ENCODE results near the gene CASP2. TPM values are rescaled to one million over a fixed set of nuclear protein-coding genes. Genes with fewer than 3 reads are reported as not detected.

The CASP2 gene
- total RNA-seq, 1 experiment from 2014 or later: 62.0 TPM

- no peaks in the 10 kb centered on the region for H3K9me3 ChIP-seq
- Mint-ChIP-seq H3K27ac (ENCODE audit: unreplicated experiment) (peak overlapping the region; percentile 85), H3K4me1 (ENCODE audit: low read depth, unreplicated experiment) (peaks cover 41% of the 10 kb centered on the region), H3K36me3 (ENCODE audit: insufficient read depth, unreplicated experiment) (peaks cover 28% of the 10 kb centered on the region), H3K27me3 (ENCODE audit: insufficient read depth, unreplicated experiment) (no peaks in the 10 kb centered on the region), H3K9me3 (ENCODE audit: unreplicated experiment) (no peaks in the 10 kb centered on the region), H3K4me3 (ENCODE audit: unreplicated experiment) (peak overlapping the region; percentile 86)
- no peaks in the 10 kb centered on the region for H3K27me3 ChIP-seq (replicated peaks; ENCODE audit: control insufficient read depth, insufficient read depth, low read length)
- peak overlapping the region; percentile 42 for H3K4me3 ChIP-seq (ENCODE audit: low read depth, low read length)
- ChIA-PET POLR2A (interaction anchor here (0.9 kb wide), 1 partner anchor 84 kb away, joined by 4 read pairs; no protein-coding TSS in a partner anchor), CTCF (interaction anchor here (1.2 kb wide), 1 partner anchor 46 kb away, joined by 3 read pairs; no protein-coding TSS in a partner anchor)
- no peaks in the 10 kb centered on the region for H3K36me3 ChIP-seq (ENCODE audit: control insufficient read depth, insufficient read depth, low read length)
- no TSS peak for BruUV-seq (replicated peaks)
- no peak for DNase-seq
- no peak for TF ChIP-seq CTCF (IDR thresholded peaks at IDR 0.05; ENCODE audit: insufficient read depth in 1 of 2, low read depth in 1 of 2, low read length in 1 of 2, severe bottlenecking in 1 of 2, unreplicated experiment in 1 of 2)
- intact Hi-C loops (cut with micrococcal nuclease; ENCODE audit: unreplicated experiment): no loop called here
- H3K4me1 ChIP-seq: peaks cover 37% of the 10 kb centered on the region
These were observed 2.2 kb upstream of the CASP2 start for GRCh38 chr7:143285806-143286521.

GRCh38 chr7:143286522-143286890 lies 1.6 kb upstream of the CASP2 start:
- intact Hi-C loops (cut with micrococcal nuclease; ENCODE audit: unreplicated experiment): no loop called here
- no TSS peak for BruUV-seq (replicated peaks)
- no peaks in the 10 kb centered on the region for H3K36me3 ChIP-seq (ENCODE audit: control insufficient read depth, insufficient read depth, low read length)
- Mint-ChIP-seq H3K27ac (ENCODE audit: unreplicated experiment) (no peak overlapping the region), H3K4me3 (ENCODE audit: unreplicated experiment) (peak overlapping the region; percentile 18), H3K36me3 (ENCODE audit: insufficient read depth, unreplicated experiment) (peaks cover 32% of the 10 kb centered on the region), H3K4me1 (ENCODE audit: low read depth, unreplicated experiment) (peaks cover 47% of the 10 kb centered on the region), H3K27me3 (ENCODE audit: insufficient read depth, unreplicated experiment) (no peaks in the 10 kb centered on the region), H3K9me3 (ENCODE audit: unreplicated experiment) (no peaks in the 10 kb centered on the region)
- ChIA-PET CTCF (interaction anchor here (1.2 to 2.1 kb wide), 2 partner anchors 23 to 46 kb away, joined by 3 to 8 read pairs; partner anchors contain the start of gene GSTK1), POLR2A (no interaction called here)
- peaks cover 37% of the 10 kb centered on the region for H3K4me1 ChIP-seq
- H3K4me3 ChIP-seq (ENCODE audit: low read depth, low read length): no peak overlapping the region; the same call in 1 of the 2 replicates
- H3K27me3 ChIP-seq (replicated peaks; ENCODE audit: control insufficient read depth, insufficient read depth, low read length): no peaks in the 10 kb centered on the region
- no peak for TF ChIP-seq CTCF (IDR thresholded peaks at IDR 0.05; ENCODE audit: insufficient read depth in 1 of 2, low read depth in 1 of 2, low read length in 1 of 2, severe bottlenecking in 1 of 2, unreplicated experiment in 1 of 2)
- no peaks in the 10 kb centered on the region for H3K9me3 ChIP-seq
- DNase-seq: no peak

GRCh38 chr7:143287339-143287934 lies 714 bp upstream of the CASP2 start:
- TF ChIP-seq CTCF (IDR thresholded peaks at IDR 0.05; ENCODE audit: insufficient read depth in 1 of 2, low read depth in 1 of 2, low read length in 1 of 2, severe bottlenecking in 1 of 2, unreplicated experiment in 1 of 2): no peak
- no peak for DNase-seq
- CTCF ChIA-PET: interaction anchor here (0.6 to 2.1 kb wide), 11 partner anchors 12 to 192 kb away, joined by 3 to 20 read pairs (median 6); partner anchors contain the start of gene GSTK1
- H3K4me3 Mint-ChIP-seq (ENCODE audit: unreplicated experiment): peak overlapping the region; percentile 81
- H3K36me3 ChIP-seq (ENCODE audit: control insufficient read depth, insufficient read depth, low read length): no peaks in the 10 kb centered on the region
- no peaks in the 10 kb centered on the region for H3K9me3 Mint-ChIP-seq (ENCODE audit: unreplicated experiment)
- H3K4me3 ChIP-seq (ENCODE audit: low read depth, low read length): peak overlapping the region; percentile 8; the same call in 1 of the 2 replicates
- POLR2A ChIA-PET: interaction anchor here (0.6 to 1.2 kb wide), 8 partner anchors 9 to 83 kb away, joined by 3 to 23 read pairs (median 4); partner anchors contain the start of gene GSTK1
- H3K9me3 ChIP-seq: no peaks in the 10 kb centered on the region
- peaks cover 37% of the 10 kb centered on the region for H3K4me1 ChIP-seq
- peaks cover 42% of the 10 kb centered on the region for H3K36me3 Mint-ChIP-seq (ENCODE audit: insufficient read depth, unreplicated experiment)
- H3K27ac Mint-ChIP-seq (ENCODE audit: unreplicated experiment): peak overlapping the region; percentile 89
- H3K27me3 ChIP-seq (replicated peaks; ENCODE audit: control insufficient read depth, insufficient read depth, low read length): no peaks in the 10 kb centered on the region
- TSS peak; percentile 83 for BruUV-seq (replicated peaks)
- H3K27me3 Mint-ChIP-seq (ENCODE audit: insufficient read depth, unreplicated experiment): no peaks in the 10 kb centered on the region
- intact Hi-C loops (cut with micrococcal nuclease; ENCODE audit: unreplicated experiment): no loop called here
- H3K4me1 Mint-ChIP-seq (ENCODE audit: low read depth, unreplicated experiment): peaks cover 48% of the 10 kb centered on the region

Measured in Caco-2 (cell line).